ENCODE results near the gene CREBBP.

DNA sequence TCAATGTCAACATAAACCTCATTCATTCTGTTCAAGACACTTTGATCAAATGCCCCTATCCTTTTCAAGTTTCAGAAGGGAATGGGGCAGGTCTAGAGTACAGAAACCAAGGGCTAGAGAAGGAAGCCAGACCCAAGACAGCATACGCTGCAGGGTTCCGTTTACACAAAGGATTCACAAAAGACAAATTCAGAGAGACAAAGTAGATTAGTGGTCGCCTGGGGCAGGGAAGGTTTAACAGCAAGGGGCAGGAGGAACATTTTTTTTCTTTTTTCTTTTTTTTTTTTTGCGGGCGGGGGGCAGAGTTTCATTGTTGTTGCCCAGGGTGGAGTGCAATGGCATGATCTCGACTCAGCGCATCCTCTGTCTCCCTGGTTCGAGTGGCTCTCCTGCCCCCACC lies 143.3 kb downstream of the CREBBP start:
- no peak for TF ChIP-seq YY1 (IDR thresholded peaks at IDR 0.05; ENCODE audit: insufficient read depth, insufficient read length)
- TF ChIP-seq ZNF274 (IDR thresholded peaks at IDR 0.05; ENCODE audit: low read depth, low read length) = no peak
- TF ChIP-seq SUZ12 (IDR thresholded peaks at IDR 0.05; ENCODE audit: extremely low read depth, insufficient read depth, insufficient read length) = no peak
